NCI-H2081 (cell line): ENCODE measurements around the gene HNF1B.

ENCODE experiments used
- DNase-seq, 2 experiments: peaks; one replicate each; lab custom pipeline; 2025; lab: John Stamatoyannopoulos, UW

Gene HNF1B

DNA sequence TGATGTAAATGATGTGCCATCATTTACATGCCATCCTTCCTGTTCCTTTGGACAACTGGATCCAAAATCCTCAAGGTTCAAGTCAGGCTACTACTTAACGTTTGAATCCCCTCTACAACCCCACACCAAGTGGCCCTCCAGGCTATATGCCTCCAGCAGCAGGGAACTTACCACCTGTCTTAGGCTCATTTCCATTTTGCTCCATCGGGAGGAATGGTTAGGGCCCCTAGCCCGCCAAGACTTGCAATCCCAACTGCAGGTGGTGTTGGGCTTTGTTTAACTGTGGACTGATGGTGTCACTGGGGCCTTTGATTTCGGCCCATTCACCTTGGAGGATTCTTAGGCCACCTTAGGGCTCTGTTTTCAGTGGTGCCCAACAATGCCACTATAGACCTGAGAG is 9.7 kb downstream of the HNF1B start:
- DNase-seq = no peak

DNA sequence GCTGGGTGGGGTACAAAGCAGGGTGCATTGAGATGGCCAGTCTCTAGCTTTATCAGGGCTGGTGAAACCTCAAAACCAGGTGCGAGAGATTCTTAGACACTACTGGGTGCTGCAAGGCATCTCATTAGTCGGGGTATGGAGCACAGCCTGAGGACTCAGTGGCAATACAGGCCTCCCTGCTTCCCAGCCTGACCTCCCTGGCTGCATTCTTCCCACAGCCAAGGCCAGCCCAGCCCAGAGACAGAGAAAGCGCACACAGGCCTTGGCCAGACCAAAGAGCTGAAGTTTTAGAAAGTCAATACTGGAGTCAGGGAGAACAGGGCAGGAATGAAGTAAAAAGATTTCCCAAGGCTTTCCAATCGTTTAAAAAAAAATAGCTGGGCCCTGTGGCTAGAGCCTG is 12.5 kb downstream of the HNF1B start:
- no peak for DNase-seq

DNA sequence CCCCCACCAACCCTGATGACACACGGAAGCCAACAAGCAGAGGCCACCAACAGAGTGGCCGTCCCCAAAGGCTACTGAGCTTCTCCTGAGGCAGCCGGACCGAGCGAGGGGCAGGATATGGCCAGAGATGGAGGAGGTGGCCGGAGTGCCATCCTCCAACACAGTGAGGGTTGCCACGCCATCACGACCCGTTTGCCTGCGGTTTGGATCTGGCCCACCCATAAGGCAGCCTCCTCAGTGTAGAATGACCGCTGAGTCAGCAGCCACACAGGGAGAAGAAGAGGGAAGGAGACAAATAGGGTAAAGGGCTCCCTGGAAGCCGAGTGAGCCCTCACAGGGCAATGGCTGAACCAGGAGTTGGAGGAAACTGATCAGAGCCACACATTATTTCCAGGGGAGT is 13.8 kb downstream of the HNF1B start:
- no peak for DNase-seq

- no peak for DNase-seq
Measured at GRCh38 chr17:37729905-37730304, 15.0 kb downstream of the HNF1B start.

GRCh38 chr17:37726891-37727675 is 17.8 kb downstream of the HNF1B start:
- no peak for DNase-seq

GRCh38 chr17:37726248-37726647 is 18.6 kb downstream of the HNF1B start:
- no peak for DNase-seq

DNA sequence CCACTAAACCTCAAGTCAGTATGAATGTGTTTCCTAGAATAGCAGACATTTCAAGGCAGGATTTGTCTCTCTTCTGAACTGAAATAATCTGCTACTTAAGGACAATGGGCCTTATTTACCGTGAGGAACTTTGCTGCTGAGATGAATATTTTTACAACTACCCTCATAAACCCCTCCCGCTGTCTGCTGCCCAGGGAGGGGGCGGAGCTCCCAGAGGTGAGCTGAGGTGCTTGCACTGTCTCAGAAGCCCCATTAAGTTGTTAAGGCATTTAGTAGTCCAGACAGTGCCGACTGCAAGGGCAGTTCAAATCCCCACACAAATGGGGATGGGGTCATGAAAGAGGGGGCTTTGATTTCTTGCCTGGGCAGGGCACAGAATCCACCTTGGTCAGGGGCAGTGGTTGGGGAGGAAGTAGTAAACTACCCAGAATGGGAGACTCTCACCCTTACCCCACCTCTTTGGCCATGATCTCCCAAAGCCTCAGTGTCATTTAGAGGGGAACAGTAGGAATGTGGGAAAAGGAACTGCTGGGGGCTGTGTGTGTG is 19.2 kb downstream of the HNF1B start:
- DNase-seq = no peak

DNA sequence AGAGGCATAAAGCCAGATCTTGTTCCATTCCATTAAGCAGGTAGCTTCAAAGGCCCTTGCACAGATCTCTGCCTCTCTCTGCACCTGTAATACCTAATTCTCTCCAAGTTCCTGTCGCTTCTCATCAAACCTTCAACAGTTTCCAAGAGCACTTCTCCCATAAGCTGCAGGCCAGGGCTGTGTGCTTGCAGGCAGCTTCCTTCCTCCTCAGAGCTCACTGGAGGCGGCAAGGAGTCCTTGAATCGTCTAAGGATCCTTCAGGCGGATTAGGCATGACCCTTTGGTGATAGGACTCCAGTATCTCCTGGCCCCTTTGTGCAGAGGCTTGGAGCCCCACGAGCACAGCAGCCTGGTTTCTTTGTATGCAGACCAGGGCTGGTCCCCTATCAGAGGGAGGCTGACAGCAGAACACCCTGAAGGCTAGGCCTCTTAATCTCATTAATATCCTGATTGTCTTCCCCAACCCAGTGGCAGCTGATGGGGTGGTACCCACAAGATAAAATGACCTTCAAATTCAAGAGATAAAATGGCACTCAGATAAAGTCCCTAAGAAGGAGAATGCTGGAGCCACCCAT is 19.8 kb downstream of the HNF1B start:
- no peak for DNase-seq

DNA sequence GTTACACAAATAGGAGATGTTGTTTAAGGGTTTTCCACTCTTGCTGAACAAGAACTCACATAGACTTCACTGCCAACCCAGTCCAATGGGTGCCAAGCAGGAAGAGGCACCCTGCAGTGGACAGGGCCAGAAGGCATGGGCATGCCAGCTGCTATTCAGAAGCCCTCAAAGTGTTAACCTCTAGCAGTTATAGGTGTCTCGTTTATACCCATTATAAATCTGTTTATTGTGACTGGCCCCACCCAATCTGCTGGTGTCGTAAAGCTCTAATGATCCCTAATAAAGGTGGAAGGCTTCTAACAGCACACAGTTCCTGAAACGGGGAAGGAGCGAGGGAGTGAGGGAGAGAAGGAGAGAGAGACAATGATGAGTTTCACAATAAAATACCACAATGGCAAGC is 23.9 kb downstream of the HNF1B start:
- DNase-seq = peak in 1 of 2 experiments; percentile 17

DNA sequence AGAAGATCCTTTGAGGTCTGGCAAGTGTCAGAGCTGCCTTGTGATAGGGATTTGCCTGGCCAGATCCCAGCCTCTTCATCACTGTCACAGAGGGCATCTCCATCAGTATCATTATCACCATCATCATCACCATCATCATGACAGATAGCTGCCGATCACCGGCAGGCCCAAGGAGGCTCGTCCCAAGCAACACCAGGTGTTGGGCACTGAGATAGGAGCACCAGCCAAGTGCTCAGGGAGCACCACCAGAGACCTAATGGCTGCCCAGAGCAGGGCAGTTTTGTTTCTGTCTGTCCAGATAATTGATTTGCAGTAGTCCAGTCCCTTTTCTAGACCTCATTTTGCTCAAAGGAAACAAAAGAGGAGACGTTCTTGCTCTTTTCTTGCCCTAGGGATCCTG is 25.0 kb downstream of the HNF1B start:
- no peak for DNase-seq

DNA sequence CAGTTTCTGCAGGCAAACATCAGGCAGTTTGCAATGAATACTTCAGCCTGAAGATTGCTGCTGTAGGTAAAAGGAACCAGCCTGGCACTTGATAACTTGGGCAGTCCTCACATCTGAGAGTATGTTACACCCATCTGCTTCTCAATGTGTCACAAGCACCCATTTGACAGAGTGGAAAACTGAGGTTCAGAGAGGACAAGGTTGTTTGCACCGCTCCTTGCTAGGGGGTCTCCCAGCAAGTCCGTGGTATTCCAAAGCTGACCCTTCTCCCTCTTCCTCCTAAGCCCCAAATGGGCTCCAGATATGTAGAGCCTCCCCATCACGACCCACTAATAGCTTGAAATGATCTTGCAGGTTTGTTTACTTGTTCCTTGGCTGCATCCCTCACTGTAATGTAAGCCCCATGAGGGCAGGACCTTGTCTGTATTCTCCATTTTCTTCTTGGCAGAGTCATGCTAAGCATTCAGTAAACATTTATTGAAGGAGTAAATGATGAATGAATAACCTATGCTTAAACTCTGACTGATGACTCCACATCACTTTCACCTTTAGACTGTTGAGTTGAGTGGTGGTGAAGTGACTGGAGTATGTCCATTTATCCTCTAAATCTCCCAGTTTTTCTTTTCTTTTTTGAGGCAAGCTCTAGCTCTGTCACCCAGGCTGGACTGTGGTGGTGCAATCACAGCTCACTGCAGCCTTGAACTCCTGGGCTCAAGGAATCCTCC is 26.4 kb downstream of the HNF1B start:
- DNase-seq = no peak

DNA sequence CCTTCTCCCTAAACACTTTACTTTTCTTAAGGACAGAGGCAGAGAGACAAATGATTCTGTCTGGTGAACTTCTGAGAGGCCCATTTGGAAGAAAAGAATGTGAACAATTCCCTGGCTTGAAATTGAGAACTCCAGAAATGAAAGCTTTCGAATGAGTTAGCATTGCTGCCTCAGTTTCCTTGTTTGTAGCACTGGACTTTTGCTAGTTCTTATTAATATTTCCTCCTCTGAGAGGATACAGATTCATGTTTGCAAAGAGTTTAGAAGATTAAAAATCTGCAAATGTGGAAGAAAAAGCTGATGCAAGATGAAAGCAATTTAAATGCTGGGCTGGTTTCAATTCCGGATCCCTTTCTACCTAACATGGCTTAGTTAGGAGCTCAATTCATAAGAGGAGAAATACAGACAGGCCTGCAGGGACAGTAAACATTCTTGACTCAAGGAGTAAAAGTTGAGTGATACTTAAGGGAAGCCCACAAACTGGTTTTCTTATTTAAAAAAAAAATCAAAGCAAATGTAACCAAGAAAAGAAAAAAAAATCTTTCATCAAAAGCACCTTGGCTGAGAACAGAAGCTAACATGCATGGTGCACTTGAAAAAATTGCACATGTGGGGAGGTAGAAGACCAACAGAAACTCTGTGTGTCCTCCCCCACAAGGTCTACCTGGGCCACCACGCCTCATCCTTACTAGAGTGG is 27.1 kb downstream of the HNF1B start:
- DNase-seq = no peak

GRCh38 chr17:37714897-37715296 is 30.0 kb downstream of the HNF1B start:
- DNase-seq = no peak

DNA sequence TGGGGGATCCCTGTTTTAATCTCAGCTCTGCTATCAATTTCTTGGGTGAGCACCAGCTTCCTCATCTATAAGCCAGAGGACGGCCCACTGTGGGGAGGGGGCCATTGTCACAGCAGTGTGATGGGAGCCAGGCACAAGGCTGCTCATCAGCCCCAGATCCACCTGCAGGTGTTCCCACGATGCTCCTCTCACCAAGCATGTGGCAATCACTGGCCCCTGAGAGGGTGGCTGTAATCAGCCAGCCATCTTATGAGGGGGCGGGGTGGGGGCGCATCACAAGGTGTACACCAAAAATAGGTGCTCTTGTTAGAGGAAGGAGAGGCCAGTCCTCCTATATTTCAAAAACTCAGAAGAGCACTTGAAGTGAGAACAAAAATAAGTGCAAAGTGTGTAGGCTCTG is 31.2 kb downstream of the HNF1B start:
- DNase-seq = no peak

DNA sequence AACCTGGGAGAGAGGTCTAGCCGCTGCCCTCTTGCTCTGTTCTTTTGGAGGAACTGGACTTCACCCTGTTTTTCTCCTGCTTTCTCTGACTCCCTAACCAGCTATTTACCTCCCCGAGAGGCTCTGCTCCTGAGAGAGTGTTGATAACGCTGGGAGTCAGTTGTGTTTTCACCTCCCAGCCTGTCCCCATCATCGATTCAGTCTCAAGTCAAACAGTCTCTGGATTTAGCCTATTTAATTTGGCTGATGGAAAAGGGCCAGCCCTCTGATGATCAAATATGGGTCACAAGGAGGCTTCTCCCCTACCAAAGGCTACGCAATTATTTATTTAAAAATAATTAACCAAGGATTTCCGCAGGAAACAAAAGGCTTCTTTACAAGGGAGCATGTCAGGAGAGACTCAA is 31.8 kb downstream of the HNF1B start:
- no peak for DNase-seq

GRCh38 chr17:37711113-37711512 is 33.7 kb downstream of the HNF1B start:
- DNase-seq = no peak

DNA sequence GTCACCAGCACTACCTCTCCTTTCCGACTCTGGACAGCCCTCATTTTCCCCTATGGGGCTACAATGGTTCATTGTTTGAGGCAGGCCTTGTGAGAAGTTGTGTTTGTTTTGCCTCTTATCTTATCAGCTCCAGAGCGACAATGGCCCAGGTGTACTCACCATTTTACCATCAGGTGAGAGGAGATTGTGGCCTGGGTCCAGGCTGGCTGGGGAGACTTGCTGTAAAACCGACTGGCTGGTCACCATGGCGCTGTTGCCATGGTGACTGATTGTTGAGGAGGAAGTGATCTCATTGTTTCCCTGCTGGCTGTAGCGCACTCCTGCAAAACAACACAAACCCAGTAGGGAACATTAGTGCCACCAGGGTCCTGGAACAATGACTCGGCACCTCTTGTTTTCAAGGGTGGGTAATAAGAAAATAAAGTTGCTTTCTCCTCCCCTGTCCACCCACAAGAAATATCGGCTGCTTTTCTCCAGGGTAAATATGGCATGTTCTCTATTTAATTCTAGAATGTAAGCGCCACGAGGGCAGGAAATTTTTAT is 34.4 kb downstream of the HNF1B start:
- peak; percentile 80 to 92 for DNase-seq

DNA sequence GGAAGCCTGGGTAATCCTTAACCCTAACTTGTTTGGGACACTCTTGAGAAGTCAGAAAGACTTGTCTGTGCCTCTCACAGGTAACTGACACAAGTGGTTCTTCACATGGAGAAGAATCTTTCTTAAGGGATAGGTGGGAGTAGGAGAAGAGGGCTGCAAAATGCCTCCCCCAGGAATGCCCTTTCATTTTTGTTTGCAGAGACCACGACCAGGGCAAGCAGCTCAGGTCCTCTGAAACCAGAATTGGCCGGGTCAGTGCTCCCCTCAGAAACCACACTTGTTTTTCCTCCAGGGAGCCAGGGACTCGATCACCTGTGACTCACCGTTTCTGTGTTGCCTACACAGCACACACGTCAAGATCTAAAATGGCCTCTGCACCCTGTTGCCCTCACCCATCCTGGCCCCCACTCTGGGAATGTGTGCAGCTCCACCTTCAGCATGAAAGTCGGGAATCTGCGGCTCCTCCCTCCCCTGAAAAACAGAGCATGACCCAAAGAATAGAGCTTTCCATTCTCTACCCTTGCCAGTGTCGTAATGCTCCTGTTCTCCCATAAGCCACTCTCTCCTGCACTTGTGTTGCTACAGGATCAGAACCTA is 36.1 kb downstream of the HNF1B start:
- DNase-seq = no peak

- no peak for DNase-seq
Measured at GRCh38 chr17:37708008-37708615, 36.7 kb downstream of the HNF1B start.

- no peak for DNase-seq
Measured at GRCh38 chr17:37706446-37706845, 38.4 kb downstream of the HNF1B start.

DNA sequence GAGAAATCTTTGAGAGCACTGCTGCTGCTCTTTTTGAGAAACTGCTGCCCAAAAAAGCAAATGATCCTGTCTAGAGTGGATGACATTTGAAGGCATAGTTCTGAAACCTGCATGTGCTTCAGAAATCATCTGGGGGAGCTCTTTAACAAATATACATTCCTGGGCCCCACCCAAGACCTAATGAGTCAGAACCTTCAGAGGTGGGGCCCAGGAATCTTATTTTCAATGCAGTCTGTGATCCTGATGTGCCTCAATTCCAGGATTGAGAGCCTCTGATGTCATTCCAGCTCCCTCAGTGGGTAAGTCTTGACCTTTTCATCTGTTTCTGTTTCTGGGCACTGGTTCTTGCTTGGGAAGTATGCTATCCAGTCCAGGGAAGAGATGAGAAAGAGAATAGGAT is 42.3 kb downstream of the HNF1B start:
- DNase-seq = no peak
